Osteoblast (primary cell): ENCODE results near the gene CFAP54. TPM values are rescaled to one million over a fixed set of nuclear protein-coding genes. Genes with fewer than 3 reads are reported as not detected.
A peak's percentile ranks its signal among the peaks of the same experiment; 100 is the strongest.

Experiments used
- DNase-seq: peaks from one replicate; pipeline ENCODE4 v3.0.0; 2011; ENCODE audit warnings: low spot score, mixed read lengths; ENCODE audit not compliant: insufficient read length; ENCODE audit errors: missing footprints
- H2AFZ ChIP-seq: 2 replicates; pipeline ENCODE4 v1.6.0; 2011; ENCODE audit warnings: mild to moderate bottlenecking, low read length
- H3K27ac ChIP-seq: 2 replicates; pipeline ENCODE4 v1.5.1; 2011; ENCODE audit warnings: mild to moderate bottlenecking, low read depth, low read length, moderate library complexity
- H3K27me3 ChIP-seq: 2 replicates; pipeline ENCODE4 v1.6.0; 2012; ENCODE audit warnings: mild to moderate bottlenecking, control low read depth, inconsistent platforms, low read length, moderate library complexity; ENCODE audit not compliant: insufficient read depth
- H3K36me3 ChIP-seq: 2 replicates; pipeline ENCODE4 v1.5.1; 2011; ENCODE audit warnings: mild to moderate bottlenecking, low read length, control low read depth, moderate library complexity; ENCODE audit not compliant: insufficient read depth
- H3K4me1 ChIP-seq: 2 replicates; pipeline ENCODE4 v1.5.1; 2011; ENCODE audit warnings: mild to moderate bottlenecking, low read length, control low read depth, moderate library complexity; ENCODE audit not compliant: insufficient read depth
- H3K4me2 ChIP-seq: 2 replicates; pipeline ENCODE4 v1.6.0; 2011; ENCODE audit warnings: mild to moderate bottlenecking, low read length; ENCODE audit not compliant: insufficient read depth
- H3K4me3 ChIP-seq: fragments of 200-600 bp; sonication (generic); 3 replicates; pipeline ENCODE4 v1.5.1; 2012; ENCODE audit warnings: mild to moderate bottlenecking, low read length, inconsistent platforms; ENCODE audit not compliant: insufficient read depth
- H3K79me2 ChIP-seq: 2 replicates; pipeline ENCODE4 v1.6.0; 2012; ENCODE audit warnings: mild to moderate bottlenecking, low read length, control low read depth, inconsistent platforms; ENCODE audit not compliant: insufficient read depth
- H3K9me3 ChIP-seq: 2 replicates; pipeline ENCODE4 v1.5.1; 2011; ENCODE audit warnings: low read depth, low read length, control low read depth
- H4K20me1 ChIP-seq: 2 replicates; pipeline ENCODE4 v1.6.0; 2012; ENCODE audit warnings: mild to moderate bottlenecking, low read length, control low read depth; ENCODE audit not compliant: insufficient read depth
- CTCF ChIP-seq: IDR thresholded peaks from 2 replicates; pipeline ENCODE4 v1.5.1; 2011; ENCODE audit warnings: mild to moderate bottlenecking, low read depth, low read length, moderate library complexity; ENCODE audit errors: extremely low read depth
- total RNA-seq: library from RNA; depleted of rRNA; stranded (reverse); fragments of >200 nt; gene quantifications from 2 replicates; pipeline ENCODE4 v1.2.3, GENCODE V29; 2012

CFAP54 gene
- total RNA-seq, 1 donor = 2.2 TPM

- TF ChIP-seq CTCF = no peak
- Histone ChIP-seq H3K79me2 (no peaks in the 10 kb centered on the region), H4K20me1 (no peaks in the 10 kb centered on the region), H3K9me3 (no peaks in the 10 kb centered on the region), H2AFZ (peak overlapping the region; percentile 85), H3K4me2 (no peak overlapping the region), H3K27me3 (no peaks in the 10 kb centered on the region), H3K36me3 (no peaks in the 10 kb centered on the region), H3K4me3 (no peak overlapping the region), H3K4me1 (peaks cover 13% of the 10 kb centered on the region), H3K27ac (peak overlapping the region; percentile 21)
- no peak for DNase-seq
These were observed 24.3 kb downstream of the CFAP54 start for GRCh38 chr12:96513681-96514080.

DNA sequence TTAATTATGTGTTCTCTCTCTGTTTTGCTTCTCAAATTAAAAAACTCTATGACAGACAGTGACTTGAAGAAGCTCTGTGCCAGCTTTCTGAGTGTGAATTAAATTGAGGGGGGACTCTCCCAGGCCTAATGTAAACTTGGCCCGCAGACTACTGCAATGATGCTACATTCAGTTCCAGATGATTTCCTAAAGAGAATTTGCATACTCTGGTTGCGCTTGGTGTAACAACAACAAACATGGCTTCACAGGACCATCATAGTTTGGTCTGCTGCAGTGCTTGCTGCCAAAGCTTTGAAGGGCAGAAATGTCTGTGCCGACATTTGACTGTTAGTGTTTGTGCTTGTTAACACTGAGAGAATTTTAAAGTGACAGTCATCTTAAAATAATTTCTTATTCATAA, 25.0 kb downstream of the CFAP54 start:
- H3K4me2 ChIP-seq = peak overlapping the region; percentile 39
- H3K27ac ChIP-seq = peak overlapping the region; percentile 21
- peaks cover 13% of the 10 kb centered on the region for H3K4me1 ChIP-seq
- peak overlapping the region; percentile 85 for H2AFZ ChIP-seq
- no peaks in the 10 kb centered on the region for H4K20me1 ChIP-seq
- H3K4me3 ChIP-seq = no peak overlapping the region
- H3K9me3 ChIP-seq = no peaks in the 10 kb centered on the region
- H3K79me2 ChIP-seq = no peaks in the 10 kb centered on the region
- no peak for TF ChIP-seq CTCF
- H3K36me3 ChIP-seq = no peaks in the 10 kb centered on the region
- DNase-seq = no peak
- no peaks in the 10 kb centered on the region for H3K27me3 ChIP-seq

- H3K4me2 ChIP-seq = peak overlapping the region; percentile 51
- no peaks in the 10 kb centered on the region for H3K9me3 ChIP-seq
- peak overlapping the region; percentile 53 for H2AFZ ChIP-seq
- peak; percentile 67 for TF ChIP-seq CTCF
- H4K20me1 ChIP-seq = no peaks in the 10 kb centered on the region
- peaks cover 13% of the 10 kb centered on the region for H3K4me1 ChIP-seq
- peak overlapping the region; percentile 25 for H3K27ac ChIP-seq
- DNase-seq = no peak
- no peaks in the 10 kb centered on the region for H3K79me2 ChIP-seq
- peak overlapping the region; percentile 43 for H3K4me3 ChIP-seq
- no peaks in the 10 kb centered on the region for H3K36me3 ChIP-seq
- no peaks in the 10 kb centered on the region for H3K27me3 ChIP-seq
These were observed 27.4 kb downstream of the CFAP54 start for GRCh38 chr12:96516472-96517430.

GRCh38 chr12:96520767-96521166, 31.4 kb downstream of the CFAP54 start:
- no peak for TF ChIP-seq CTCF
- no peak for DNase-seq
- Histone ChIP-seq H4K20me1 (no peaks in the 10 kb centered on the region), H3K27me3 (no peaks in the 10 kb centered on the region), H3K36me3 (no peaks in the 10 kb centered on the region), H2AFZ (no peak overlapping the region), H3K4me1 (peaks cover 5% of the 10 kb centered on the region), H3K79me2 (no peaks in the 10 kb centered on the region), H3K4me3 (no peak overlapping the region), H3K9me3 (no peaks in the 10 kb centered on the region), H3K27ac (no peak overlapping the region), H3K4me2 (no peak overlapping the region)
